Caco-2 (cell line): ENCODE data around the gene HOXA11. TPM values are rescaled to one million over a fixed set of nuclear protein-coding genes. Genes with fewer than 3 reads are reported as not detected.

ENCODE experiments used
- BruUV-seq: library from RNA; stranded (reverse); fragments of 400-500 nt; replicated peaks from 2 replicates; lab custom pipeline; 2021; lab: Mats Ljungman, UMichigan
- CTCF ChIA-PET: fragments of 300-600 bp; sonication (Branson Sonifier 250); formaldehyde crosslinking; loops from one replicate; lab custom pipeline; 2022; ENCODE audit warnings: antibody characterized with exemption; lab: Charles Lee
- POLR2A ChIA-PET: fragments of 300-600 bp; sonication (Branson Sonifier 250); formaldehyde crosslinking; loops from one replicate; lab custom pipeline; 2022; ENCODE audit warnings: antibody characterized with exemption; lab: Charles Lee
- DNase-seq, 2 experiments: peaks; one replicate each; pipeline versions ENCODE4 v3.0.0 to v3.0.0-alpha.2; 2020 to 2022
- H3K27me3 ChIP-seq: replicated peaks from 2 replicates; pipeline ENCODE4 v1.6.0; 2011; ENCODE audit warnings: low read length; ENCODE audit not compliant: control insufficient read depth, insufficient read depth
- H3K36me3 ChIP-seq: 2 replicates; pipeline ENCODE4 v1.5.1; 2011; ENCODE audit warnings: low read length; ENCODE audit not compliant: control insufficient read depth, insufficient read depth
- H3K4me1 ChIP-seq: fragments of 250-450 bp; sonication (Bioruptor Pico); 2 replicates; pipeline ENCODE4 v1.5.1; 2020; ENCODE audit warnings: mild to moderate bottlenecking
- H3K4me3 ChIP-seq: 2 replicates; pipeline ENCODE4 v1.5.1; 2011; ENCODE audit warnings: low read depth, mild to moderate bottlenecking, control low read depth, low read length
- H3K9me3 ChIP-seq: fragments of 250-450 bp; sonication (Bioruptor Pico); 2 replicates; pipeline ENCODE4 v1.5.1; 2020; ENCODE audit warnings: mild to moderate bottlenecking, moderate library complexity
- H3K27ac Mint-ChIP-seq: one replicate; pipeline ENCODE4 v1.8.0; 2022; ENCODE audit warnings: mixed read lengths; ENCODE audit not compliant: unreplicated experiment
- H3K27me3 Mint-ChIP-seq: one replicate; pipeline ENCODE4 v1.8.0; 2022; ENCODE audit warnings: mixed read lengths; ENCODE audit not compliant: insufficient read depth, unreplicated experiment
- H3K36me3 Mint-ChIP-seq: one replicate; pipeline ENCODE4 v1.8.0; 2022; ENCODE audit warnings: mild to moderate bottlenecking, mixed read lengths; ENCODE audit not compliant: insufficient read depth, unreplicated experiment
- H3K4me1 Mint-ChIP-seq: one replicate; pipeline ENCODE4 v1.8.0; 2022; ENCODE audit warnings: low read depth, mixed read lengths; ENCODE audit not compliant: unreplicated experiment
- H3K4me3 Mint-ChIP-seq: one replicate; pipeline ENCODE4 v1.8.0; 2022; ENCODE audit warnings: mild to moderate bottlenecking, moderate library complexity, mixed read lengths; ENCODE audit not compliant: unreplicated experiment
- H3K9me3 Mint-ChIP-seq: one replicate; pipeline ENCODE4 v1.8.0; 2022; ENCODE audit warnings: mixed read lengths; ENCODE audit not compliant: unreplicated experiment
- intact Hi-C: fragments of 100-400 bp; cut with micrococcal nuclease; formaldehyde crosslinking; loops from one replicate; pipeline ENCODE4 v1.10.0; 2022; ENCODE audit not compliant: unreplicated experiment
- total RNA-seq: library from RNA; stranded (reverse); gene quantifications from 2 replicates; pipeline ENCODE4 v1.2.3, GENCODE V29; 2022
- TF ChIP-seq, protein P1 (sequence below), 2 experiments: fragments of 200-600 bp in 1 of 2; IDR thresholded peaks; 1 replicate in 1 of 2; 2 replicates in 1 of 2; pipeline versions ENCODE4 v1.5.1 to v1.8.0; 2011 to 2022; ENCODE audit warnings: antibody characterized with exemption in 1 of 2, control low read depth in 1 of 2, inconsistent platforms in 1 of 2, low read depth in 1 of 2, low read length in 1 of 2, mild to moderate bottlenecking in 1 of 2, moderate library complexity in 1 of 2; ENCODE audit not compliant: insufficient read depth in 1 of 2, severe bottlenecking in 1 of 2, unreplicated experiment in 1 of 2

HOXA11 gene
- total RNA-seq, 1 experiment from 2014 or later, result 0.73 TPM

- H3K4me1 Mint-ChIP-seq, result peaks cover 30% of the 10 kb centered on the region
- intact Hi-C loops, result no loop called here
- no peak overlapping the region for H3K4me3 ChIP-seq
- TF ChIP-seq, protein P1, sequence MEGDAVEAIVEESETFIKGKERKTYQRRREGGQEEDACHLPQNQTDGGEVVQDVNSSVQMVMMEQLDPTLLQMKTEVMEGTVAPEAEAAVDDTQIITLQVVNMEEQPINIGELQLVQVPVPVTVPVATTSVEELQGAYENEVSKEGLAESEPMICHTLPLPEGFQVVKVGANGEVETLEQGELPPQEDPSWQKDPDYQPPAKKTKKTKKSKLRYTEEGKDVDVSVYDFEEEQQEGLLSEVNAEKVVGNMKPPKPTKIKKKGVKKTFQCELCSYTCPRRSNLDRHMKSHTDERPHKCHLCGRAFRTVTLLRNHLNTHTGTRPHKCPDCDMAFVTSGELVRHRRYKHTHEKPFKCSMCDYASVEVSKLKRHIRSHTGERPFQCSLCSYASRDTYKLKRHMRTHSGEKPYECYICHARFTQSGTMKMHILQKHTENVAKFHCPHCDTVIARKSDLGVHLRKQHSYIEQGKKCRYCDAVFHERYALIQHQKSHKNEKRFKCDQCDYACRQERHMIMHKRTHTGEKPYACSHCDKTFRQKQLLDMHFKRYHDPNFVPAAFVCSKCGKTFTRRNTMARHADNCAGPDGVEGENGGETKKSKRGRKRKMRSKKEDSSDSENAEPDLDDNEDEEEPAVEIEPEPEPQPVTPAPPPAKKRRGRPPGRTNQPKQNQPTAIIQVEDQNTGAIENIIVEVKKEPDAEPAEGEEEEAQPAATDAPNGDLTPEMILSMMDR (IDR thresholded peaks at IDR 0.05; ENCODE audit: insufficient read depth in 1 of 2, low read depth in 1 of 2, low read length in 1 of 2, severe bottlenecking in 1 of 2, unreplicated experiment in 1 of 2), result no peak
- no TSS peak for BruUV-seq
- ChIA-PET POLR2A (no interaction called here), CTCF (no interaction called here)
- peaks cover 22% of the 10 kb centered on the region for H3K4me1 ChIP-seq
- no peak overlapping the region for H3K4me3 Mint-ChIP-seq
- no peaks in the 10 kb centered on the region for H3K36me3 ChIP-seq
- no peaks in the 10 kb centered on the region for H3K9me3 ChIP-seq
- H3K9me3 Mint-ChIP-seq, result no peaks in the 10 kb centered on the region
- no peaks in the 10 kb centered on the region for H3K36me3 Mint-ChIP-seq
- no peak overlapping the region for H3K27ac Mint-ChIP-seq
- no peaks in the 10 kb centered on the region for H3K27me3 ChIP-seq
- DNase-seq, result no peak
- H3K27me3 Mint-ChIP-seq, result no peaks in the 10 kb centered on the region
Measured at GRCh38 chr7:27212497-27213432, 27.7 kb upstream of the HOXA11 start.

GRCh38 chr7:27211764-27212204 lies 26.8 kb upstream of the HOXA11 start:
- no TSS peak for BruUV-seq
- intact Hi-C loops, result no loop called here
- no peak for DNase-seq
- Mint-ChIP-seq H3K36me3 (no peaks in the 10 kb centered on the region), H3K9me3 (no peaks in the 10 kb centered on the region), H3K27ac (no peak overlapping the region), H3K4me3 (no peak overlapping the region), H3K4me1 (peaks cover 30% of the 10 kb centered on the region), H3K27me3 (no peaks in the 10 kb centered on the region)
- H3K36me3 ChIP-seq, result no peaks in the 10 kb centered on the region
- POLR2A ChIA-PET, result no interaction called here
- H3K9me3 ChIP-seq, result no peaks in the 10 kb centered on the region
- CTCF ChIA-PET, result no interaction called here
- H3K4me1 ChIP-seq, result peaks cover 22% of the 10 kb centered on the region
- no peaks in the 10 kb centered on the region for H3K27me3 ChIP-seq
- no peak overlapping the region for H3K4me3 ChIP-seq
- TF ChIP-seq, protein P1 (IDR thresholded peaks at IDR 0.05; ENCODE audit: insufficient read depth in 1 of 2, low read depth in 1 of 2, low read length in 1 of 2, severe bottlenecking in 1 of 2, unreplicated experiment in 1 of 2), result no peak

- intact Hi-C loops, result no loop called here
- CTCF ChIA-PET, result interaction anchor here (1.0 kb wide), 2 partner anchors 11 to 363 kb away, joined by 3 read pairs; partner anchors contain the start of gene HOXA13
- peaks cover 30% of the 10 kb centered on the region for H3K4me1 Mint-ChIP-seq
- H3K9me3 Mint-ChIP-seq, result no peaks in the 10 kb centered on the region
- H3K27me3 Mint-ChIP-seq, result no peaks in the 10 kb centered on the region
- Histone ChIP-seq H3K4me3 (no peak overlapping the region), H3K27me3 (no peaks in the 10 kb centered on the region), H3K36me3 (no peaks in the 10 kb centered on the region), H3K4me1 (peaks cover 22% of the 10 kb centered on the region), H3K9me3 (no peaks in the 10 kb centered on the region)
- TF ChIP-seq, protein P1 (IDR thresholded peaks at IDR 0.05; ENCODE audit: insufficient read depth in 1 of 2, low read depth in 1 of 2, low read length in 1 of 2, severe bottlenecking in 1 of 2, unreplicated experiment in 1 of 2), result no peak
- no peaks in the 10 kb centered on the region for H3K36me3 Mint-ChIP-seq
- peak overlapping the region; percentile 81 for H3K4me3 Mint-ChIP-seq
- H3K27ac Mint-ChIP-seq, result no peak overlapping the region
- POLR2A ChIA-PET, result no interaction called here
- BruUV-seq, result no TSS peak
- DNase-seq, result no peak
Measured at GRCh38 chr7:27211084-27211446, 26.0 kb upstream of the HOXA11 start.
